Measurements from ENCODE around the gene QPCT.

Gene QPCT

DNA sequence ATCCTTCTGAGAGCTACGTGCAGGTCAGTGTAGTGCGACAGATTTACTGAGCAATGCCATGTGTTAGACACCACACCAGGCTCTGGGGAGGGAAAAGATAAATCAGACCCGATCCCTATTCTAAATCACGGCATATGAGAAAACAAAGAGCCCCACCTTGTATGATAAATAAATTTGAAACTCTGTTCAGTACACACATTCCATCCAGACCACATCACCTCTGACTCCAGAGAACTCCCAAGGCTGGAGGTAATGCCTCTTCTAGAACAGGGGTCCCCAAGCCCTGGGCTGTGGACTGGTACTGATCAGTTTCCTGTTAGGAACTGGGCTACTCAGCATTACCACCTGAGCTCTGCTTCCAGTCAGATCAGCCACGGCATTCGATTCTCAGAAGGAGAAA lies 77.3 kb downstream of the QPCT start:
- H3K27ac ChIP-seq, result no peak overlapping the region
- TF ChIP-seq, protein P1, sequence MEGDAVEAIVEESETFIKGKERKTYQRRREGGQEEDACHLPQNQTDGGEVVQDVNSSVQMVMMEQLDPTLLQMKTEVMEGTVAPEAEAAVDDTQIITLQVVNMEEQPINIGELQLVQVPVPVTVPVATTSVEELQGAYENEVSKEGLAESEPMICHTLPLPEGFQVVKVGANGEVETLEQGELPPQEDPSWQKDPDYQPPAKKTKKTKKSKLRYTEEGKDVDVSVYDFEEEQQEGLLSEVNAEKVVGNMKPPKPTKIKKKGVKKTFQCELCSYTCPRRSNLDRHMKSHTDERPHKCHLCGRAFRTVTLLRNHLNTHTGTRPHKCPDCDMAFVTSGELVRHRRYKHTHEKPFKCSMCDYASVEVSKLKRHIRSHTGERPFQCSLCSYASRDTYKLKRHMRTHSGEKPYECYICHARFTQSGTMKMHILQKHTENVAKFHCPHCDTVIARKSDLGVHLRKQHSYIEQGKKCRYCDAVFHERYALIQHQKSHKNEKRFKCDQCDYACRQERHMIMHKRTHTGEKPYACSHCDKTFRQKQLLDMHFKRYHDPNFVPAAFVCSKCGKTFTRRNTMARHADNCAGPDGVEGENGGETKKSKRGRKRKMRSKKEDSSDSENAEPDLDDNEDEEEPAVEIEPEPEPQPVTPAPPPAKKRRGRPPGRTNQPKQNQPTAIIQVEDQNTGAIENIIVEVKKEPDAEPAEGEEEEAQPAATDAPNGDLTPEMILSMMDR (conservative IDR thresholded peaks at IDR 0.05), result no peak

GRCh38 chr2:37422816-37423215 lies 78.4 kb downstream of the QPCT start:
- no peak overlapping the region for H3K27ac ChIP-seq
- TF ChIP-seq, protein P1 (conservative IDR thresholded peaks at IDR 0.05), result no peak
